GM21786 (cell line): ENCODE results near the gene GADD45A.
"Not testable (repeated sequence)": the region's sequence is repeated elsewhere in the genome, so short reads cannot be mapped to it uniquely, and the experiment has no call there.

Experiments
- ATAC-seq: cut with Tn5 transposase; IDR thresholded peaks from one replicate; pipeline ENCODE4 v1.9.1; 2021; ENCODE audit not compliant: unreplicated experiment

Gene GADD45A, protein sequence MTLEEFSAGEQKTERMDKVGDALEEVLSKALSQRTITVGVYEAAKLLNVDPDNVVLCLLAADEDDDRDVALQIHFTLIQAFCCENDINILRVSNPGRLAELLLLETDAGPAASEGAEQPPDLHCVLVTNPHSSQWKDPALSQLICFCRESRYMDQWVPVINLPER

GRCh38 chr1:67685067-67685557 is at the start of gene GADD45A:
Gene GADD45A, plus strand, starts transcription at chr1:67685201. Its CDS starts 294 bp downstream, at chr1:67685495.
- ATAC-seq, result peak; percentile 86

DNA sequence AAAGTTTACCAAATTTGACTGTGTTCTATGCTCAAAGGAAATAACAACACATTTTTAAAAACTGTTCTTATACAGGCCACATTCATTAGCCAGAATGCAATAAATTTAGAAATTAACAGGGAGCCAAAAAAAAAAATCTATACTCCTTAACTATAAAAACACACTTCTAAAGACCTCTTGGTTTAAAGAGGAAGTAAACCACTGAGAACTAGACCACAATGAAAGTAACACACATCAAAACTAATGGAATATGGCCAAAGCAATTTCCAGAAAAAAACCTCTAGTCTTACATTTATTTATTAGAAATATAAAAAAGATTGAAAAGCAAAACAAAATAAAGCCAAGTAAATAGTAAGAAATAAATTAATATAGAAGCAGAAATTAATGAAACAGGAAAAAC is 48.9 kb upstream of the GADD45A start:
- no peak for ATAC-seq

DNA sequence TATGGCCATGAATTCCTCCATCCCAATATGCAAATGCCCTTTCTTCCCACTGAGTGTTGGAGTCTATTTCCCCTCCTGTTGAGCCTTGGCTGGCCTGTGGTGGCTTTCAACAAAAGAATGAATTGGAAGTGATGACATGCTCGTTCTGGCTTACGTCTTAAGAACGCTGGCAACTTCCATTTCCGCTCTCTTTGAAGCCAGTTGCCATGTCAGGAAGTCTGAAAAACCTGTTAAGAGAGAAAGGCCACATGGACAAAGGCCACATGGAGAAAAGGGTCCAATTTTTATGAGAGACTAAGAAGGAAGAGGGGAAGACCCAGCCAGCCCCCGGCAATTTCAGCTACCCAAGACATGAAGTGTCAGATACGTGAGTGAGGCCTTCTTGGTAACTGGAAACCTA is 45.6 kb upstream of the GADD45A start:
- ATAC-seq, result no peak

DNA sequence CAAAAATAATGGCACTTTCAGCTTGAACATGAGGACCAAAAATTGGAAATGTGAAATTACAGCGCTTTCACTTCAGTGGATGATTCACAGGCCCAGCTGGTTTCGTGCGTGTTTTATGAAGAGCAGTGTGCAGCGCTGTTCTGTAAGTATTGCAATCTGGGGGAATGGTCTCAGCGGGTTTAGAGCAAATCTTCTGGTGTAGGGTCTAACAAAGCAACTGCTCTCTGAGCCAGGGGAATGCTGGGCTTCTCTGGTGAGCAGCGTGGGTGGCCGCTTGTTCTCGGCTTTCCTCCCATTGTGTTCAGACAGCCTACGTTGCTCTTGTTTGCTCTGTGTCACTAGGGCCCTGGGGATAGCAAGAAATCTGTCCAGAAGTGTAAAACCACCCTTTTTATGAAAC is 42.4 kb upstream of the GADD45A start:
- no peak for ATAC-seq

DNA sequence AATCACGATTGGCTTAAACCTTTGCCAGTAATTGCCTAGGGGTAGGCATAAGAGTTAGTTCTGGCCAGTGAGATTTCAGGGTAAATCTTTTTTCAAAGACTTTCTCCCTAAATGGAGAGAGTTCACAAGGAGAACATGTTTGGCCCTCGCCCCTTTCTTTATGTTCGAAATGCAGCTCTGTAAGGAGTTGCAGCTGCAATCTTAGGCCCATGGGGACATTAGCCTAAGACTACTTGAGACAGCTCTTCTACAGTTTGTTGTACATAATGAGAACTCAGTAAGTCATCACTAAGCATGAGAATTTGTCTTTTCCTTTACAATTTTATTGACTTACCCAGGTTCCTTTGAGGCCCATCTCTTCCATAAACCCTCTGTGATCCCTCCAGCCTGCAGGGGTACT is 40.4 kb upstream of the GADD45A start:
- ATAC-seq, result no peak

DNA sequence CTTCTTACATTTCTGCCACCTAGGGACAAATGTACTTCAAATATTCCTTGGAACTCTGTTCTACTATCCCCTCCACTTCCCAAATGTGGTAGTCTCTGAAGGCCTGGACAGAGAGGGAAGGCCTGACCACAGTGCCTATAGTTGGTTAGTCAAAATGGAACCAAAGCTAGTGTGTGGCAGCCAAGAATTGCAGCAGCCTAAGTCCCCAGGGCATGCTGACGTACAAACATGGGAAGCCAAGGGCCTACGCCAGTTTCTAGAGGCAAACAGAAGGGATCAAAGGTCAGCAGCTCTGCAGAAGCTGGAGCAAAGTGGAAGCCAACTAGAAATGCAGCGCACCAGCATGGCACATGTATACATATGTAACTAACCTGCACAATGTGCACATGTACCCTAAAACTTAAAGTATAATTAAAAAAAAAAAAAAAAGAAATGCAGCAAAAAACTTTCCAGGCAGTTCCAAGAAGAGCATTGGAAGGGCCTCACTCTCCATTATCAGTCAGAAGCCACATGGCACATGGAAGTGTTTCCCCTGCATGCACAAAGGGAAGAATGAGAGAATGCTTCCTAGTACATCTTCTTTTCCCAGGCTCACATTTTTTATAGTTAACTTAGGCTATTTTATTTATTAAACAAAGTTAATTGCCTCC is 39.4 kb upstream of the GADD45A start:
- no peak for ATAC-seq

GRCh38 chr1:67646145-67647035 is 38.6 kb upstream of the GADD45A start:
- ATAC-seq, result no peak

GRCh38 chr1:67647036-67647798 is 37.8 kb upstream of the GADD45A start:
- no peak for ATAC-seq

- ATAC-seq, result no peak
Observed at GRCh38 chr1:67647814-67648358, 37.1 kb upstream of the GADD45A start.

GRCh38 chr1:67648582-67649326 is 36.2 kb upstream of the GADD45A start:
- no peak for ATAC-seq

DNA sequence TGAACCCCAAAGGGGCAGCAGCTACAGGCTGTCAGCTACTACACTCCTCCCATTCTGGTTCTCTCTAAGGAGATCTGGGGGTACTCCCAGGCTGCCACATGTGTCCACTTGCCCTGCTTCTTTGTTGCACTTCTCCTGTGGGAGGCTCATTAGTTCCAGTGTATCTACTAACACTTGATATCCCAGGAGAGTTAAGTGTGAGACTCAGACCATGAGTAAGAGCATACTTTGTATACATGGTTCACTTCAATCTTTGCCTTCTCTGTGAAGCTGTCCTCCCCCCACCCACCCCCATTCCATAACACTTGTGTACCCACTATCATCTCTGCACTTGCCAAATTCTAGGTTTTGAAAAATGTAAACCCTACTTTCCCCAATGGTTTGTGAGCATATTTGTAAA is 34.9 kb upstream of the GADD45A start:
- ATAC-seq, result no peak

GRCh38 chr1:67651031-67651430 is 34.0 kb upstream of the GADD45A start:
- ATAC-seq, result no peak

DNA sequence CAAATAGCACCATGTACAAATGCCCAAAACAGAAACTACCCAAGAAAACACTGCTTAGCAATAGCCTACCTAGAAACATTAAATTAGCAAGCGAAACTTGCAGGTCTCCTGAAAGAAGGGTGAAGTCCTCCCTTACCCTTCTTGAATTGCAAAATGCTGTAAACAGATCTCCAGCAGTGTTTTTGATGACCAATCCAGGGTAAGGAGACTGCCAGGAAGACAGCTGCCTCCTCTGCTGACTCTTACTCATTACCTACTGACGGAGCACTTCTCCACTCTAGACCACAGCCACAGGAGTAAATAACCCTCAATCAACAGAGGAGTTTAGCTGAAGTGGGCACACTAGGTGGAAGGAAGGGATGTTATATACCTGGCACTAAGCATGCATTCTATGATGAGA is 32.2 kb upstream of the GADD45A start:
- no peak for ATAC-seq

- ATAC-seq, result no peak
Observed at GRCh38 chr1:67653304-67653703, 31.7 kb upstream of the GADD45A start.

GRCh38 chr1:67655581-67655980 is 29.4 kb upstream of the GADD45A start:
- no peak for ATAC-seq

DNA sequence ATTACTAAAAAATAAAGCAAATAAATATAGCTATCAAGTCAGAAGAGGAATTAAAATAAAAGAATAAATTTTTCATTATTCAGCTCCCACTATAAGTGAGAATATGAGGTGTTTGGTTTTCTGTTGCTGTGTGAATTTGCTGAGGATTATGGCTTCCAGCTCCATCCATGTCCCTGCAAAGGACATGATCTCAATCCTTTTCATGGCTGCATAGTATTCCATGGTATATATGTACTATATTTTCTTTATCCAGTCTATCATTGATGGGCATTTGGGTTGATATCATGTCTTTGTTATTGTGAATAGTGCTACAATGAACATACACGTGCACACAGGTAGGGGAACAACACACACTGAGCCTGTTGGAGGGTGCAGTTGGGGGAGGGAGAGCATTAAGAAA is 27.8 kb upstream of the GADD45A start:
- ATAC-seq, result not testable (repeated sequence)

DNA sequence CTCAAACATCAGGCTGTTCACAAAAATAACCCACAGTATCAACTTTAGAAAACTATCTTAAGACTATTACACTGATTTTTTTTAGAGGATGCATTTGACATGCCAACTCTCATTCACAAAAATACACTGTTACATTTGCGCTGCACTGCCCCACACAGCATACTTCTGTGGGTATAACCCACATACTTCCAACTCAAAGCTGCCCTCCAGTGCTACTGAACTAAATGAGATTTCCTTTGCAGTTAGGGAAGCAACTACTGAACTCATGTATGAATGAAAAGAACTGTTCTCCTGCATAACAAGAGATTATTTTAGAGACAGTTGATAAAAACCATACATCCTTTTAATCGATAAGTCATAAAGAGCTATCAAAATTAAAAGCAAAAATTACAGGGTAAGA is 25.8 kb upstream of the GADD45A start:
- ATAC-seq, result no peak

- no peak for ATAC-seq
Observed at GRCh38 chr1:67662884-67663283, 22.1 kb upstream of the GADD45A start.

GRCh38 chr1:67664048-67664447 is 21.0 kb upstream of the GADD45A start:
- no peak for ATAC-seq

DNA sequence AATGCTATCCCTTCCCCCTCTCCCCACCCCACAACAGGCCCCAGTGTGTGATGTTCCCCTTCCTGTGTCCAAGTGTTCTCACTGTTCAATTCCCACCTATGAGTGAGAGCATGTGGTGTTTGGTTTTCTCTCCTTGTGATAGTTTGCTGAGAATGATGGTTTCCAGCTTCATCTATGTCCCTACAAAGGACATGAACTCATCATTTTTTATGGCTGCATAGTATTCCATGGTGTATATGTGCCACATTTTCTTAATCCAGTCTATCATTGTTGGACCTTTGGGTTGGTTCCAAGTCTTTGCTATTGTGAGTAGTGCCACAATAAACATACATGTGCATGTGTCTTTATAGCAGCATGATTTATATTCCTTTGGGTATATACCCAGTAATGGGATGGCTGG is 19.7 kb upstream of the GADD45A start:
- not testable (repeated sequence) for ATAC-seq
